Left lobe of liver (tissue), 2 donors: ENCODE data around the gene LRP1B. TPM values are rescaled to one million over a fixed set of nuclear protein-coding genes. Genes with fewer than 3 reads are reported as not detected.

ENCODE experiments used
- ATAC-seq: fragments of 200-7000 bp; cut with Tn5 transposase; one replicate; pipeline ENCODE4 v1.9.1; 2020; ENCODE audit warnings: mild to moderate bottlenecking, moderate library complexity
- DNase-seq: peaks from one replicate; pipeline ENCODE4 v3.0.0-alpha.2; 2020; ENCODE audit warnings: low spot score
- total RNA-seq: library from RNA; stranded (reverse); gene quantifications from one replicate; pipeline ENCODE4 v1.2.1, GENCODE V29; 2021
- donor health status: DM: no; HTN: no; CAD: no; lungs with moderate emphysema.
- donor health status: DM: no; HTN: yes; CAD: no.

Gene LRP1B
- total RNA-seq = 0.25 TPM

DNA sequence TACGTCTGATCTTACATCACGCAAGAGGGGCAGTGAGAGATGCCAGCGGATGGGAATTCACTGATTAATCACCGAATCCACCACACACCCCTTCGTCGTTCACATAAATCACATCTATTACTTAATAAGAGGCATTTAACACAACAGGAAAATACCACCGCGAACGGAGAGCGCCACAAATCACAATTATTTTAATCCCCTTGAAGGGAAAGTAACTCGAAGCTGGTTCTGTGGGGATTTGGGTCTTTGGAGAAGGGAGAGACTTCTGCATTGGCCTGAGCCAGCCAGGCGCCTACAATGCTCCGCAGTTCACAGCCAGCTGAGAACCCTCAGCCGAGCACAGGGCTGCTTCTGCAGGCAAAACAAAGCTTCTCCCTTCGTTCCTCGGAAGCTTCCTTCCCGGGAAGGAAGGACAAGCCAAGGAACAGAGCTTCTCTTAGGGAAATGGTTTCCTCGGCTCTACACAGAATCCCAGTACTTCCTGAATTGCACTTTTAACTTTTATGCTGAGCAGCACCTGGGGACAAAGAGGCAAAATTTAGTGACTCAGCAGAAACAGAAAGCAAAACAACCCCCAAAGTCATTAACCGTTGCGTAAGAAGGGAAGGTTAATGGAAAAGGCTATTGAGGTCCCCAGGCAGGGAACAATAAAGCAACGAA lies at the start of gene LRP1B:
TSS of gene LRP1B (minus strand) at position 7 of the 660 bp plus-strand sequence. CDS start 287 bp downstream, outside the sequence.
- DNase-seq = no peak
- ATAC-seq = peak; percentile 65

DNA sequence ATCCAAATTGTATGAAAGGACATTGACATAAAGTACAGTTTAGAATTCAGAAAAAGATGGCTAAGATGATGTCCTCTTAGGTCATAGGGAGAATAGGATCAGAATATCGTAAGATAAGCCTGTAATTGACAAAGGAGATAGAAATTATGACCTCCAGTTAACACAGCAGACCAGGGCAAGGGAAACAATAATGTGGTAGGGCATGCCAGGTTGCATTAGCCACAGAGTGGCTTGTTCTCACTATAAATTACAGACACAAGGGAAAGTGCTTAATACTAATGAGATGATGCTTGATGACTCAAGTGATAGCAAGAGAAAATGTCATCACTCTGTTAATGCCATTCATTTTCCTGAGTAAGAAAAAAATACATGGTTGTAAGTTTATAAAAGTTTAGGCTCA lies 48.9 kb upstream of the LRP1B start:
- ATAC-seq (no peak), DNase-seq (no peak)

DNA sequence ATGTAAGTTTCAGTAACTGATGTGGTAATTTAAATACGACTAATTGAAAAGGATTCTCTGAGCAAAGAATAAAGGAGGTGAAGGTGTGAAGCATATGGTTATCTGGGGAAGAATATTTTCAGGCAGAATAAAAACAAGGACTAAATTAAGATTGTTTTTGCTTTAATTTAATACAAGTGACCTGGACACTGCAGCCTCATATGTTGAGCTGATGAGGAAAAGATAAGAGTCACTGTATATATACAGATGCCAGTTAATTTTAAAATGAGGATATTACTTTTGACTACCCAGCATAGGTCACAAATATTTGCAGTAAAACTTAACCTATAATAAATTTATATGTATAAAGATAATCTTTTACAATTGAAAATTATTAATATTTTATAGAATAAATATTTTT lies 47.8 kb upstream of the LRP1B start:
- no peak for DNase-seq
- ATAC-seq = no peak

DNA sequence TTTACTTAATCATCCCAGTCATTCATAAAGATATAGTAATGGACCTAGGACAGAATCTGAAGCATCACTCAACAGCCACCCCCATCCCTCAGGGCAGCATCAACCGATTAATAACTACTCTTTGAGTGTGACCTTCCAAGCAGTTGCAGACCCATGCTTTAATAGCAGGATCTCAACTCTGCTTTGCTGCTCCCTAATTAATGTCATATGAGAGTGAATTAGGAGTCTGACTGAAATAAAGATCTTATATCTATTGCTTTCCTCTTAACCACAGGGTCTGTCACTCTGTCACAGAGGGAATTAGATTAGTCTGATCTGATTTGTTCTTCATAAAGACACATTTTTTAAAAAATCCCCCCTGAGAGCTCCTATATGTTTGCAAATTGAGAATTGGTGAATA lies 46.1 kb upstream of the LRP1B start:
- DNase-seq (no peak), ATAC-seq (no peak)

DNA sequence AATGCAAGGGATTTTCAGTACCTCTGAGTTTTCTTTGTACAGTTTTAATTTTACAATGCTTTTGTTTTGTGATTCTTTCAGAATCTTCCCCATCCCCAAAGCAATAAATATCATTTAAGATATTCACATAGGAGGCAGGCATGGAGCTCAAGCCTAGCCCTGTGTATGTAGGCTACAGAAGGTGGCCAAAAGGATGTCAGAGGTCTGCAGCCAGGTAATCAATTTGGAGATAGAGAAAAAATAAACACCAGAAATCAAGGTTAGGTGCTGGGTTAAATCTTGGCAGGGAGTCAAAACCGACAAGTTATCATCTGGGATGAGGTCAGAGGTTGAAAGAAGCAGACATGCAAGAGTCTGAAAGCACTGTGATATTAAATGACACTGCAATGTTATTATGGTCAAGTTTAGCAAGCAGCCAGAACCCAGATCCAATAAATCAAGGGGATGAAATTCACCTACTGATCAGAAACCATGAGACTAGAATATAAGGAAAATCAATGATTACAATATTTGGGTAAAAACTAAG lies 45.1 kb upstream of the LRP1B start:
- ATAC-seq (no peak), DNase-seq (no peak)

- ATAC-seq (no peak), DNase-seq (no peak)
These were observed 43.4 kb upstream of the LRP1B start for GRCh38 chr2:142174176-142174575.

DNA sequence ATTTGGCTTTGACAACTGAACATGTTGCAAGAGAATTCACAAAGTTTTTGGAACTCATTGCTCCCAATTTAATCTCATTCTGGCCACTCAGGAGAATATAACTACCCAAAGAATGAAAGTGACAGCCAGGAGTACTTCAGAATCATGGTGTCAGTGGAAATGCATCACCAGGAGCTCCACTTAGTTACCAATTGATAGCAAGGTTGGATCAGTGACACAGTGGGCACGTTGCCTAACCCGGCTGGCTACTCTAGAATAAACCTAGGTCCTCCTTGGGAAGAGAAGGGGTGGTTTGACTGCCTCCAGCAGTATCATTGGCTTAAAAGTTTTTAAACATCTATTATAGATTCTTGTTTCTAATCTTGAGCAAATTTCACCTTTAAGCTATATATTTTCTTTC lies 40.0 kb upstream of the LRP1B start:
- no peak for DNase-seq
- ATAC-seq = no peak

DNA sequence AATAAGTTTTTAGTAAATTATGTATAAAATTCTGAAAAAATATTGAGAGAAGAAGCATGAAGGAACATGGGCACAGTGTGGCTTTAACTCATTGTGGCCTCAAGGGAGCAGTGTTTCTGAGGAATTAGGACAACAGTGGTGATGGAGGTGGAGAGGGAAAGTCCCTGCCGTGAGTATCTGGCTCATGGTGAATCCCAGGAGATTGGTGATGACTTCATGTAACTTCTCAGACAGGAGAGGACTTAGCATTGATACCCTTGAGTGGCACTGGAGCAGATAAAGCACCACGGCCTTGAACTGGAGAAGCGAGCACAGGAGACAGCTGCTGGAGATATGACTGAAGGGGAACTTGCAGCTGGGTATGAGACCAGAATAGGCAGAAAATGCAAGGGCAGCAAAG lies 35.0 kb upstream of the LRP1B start:
- no peak for DNase-seq
- ATAC-seq = peak; percentile 58

DNA sequence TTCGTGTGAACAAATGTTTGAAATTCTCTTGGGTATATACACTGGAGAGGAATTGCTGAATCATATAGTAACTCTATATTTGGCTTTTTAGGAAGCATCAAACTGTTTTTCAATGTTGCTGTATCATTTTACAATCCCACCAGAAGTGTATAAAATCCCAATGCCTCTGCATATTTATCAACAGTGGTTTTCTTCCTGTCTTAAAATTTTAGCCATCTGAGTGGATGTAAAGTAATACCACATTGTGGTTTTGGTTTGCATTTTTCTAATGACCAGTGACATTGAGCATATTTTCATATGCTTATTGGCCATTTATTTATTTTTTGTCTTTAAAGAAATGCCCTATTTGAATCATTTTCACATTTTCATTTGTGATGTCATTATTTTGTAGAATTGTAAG lies 22.8 kb upstream of the LRP1B start:
- ATAC-seq (no peak), DNase-seq (no peak)

GRCh38 chr2:142150453-142150852 lies 19.6 kb upstream of the LRP1B start:
- ATAC-seq = no peak

GRCh38 chr2:142144547-142144946 lies 13.7 kb upstream of the LRP1B start:
- DNase-seq (no peak), ATAC-seq (no peak)

More at GRCh38 chr2:142150453-142150852, 19.6 kb upstream of the LRP1B start:
- DNase-seq = no peak

- no peak for ATAC-seq
- no peak for DNase-seq
These were observed 11.8 kb upstream of the LRP1B start for GRCh38 chr2:142142595-142142994.

- DNase-seq (no peak), ATAC-seq (peak; percentile 43)
These were observed 9.6 kb upstream of the LRP1B start for GRCh38 chr2:142140434-142140845.

- ATAC-seq (no peak), DNase-seq (no peak)
These were observed 8.6 kb upstream of the LRP1B start for GRCh38 chr2:142139384-142139783.

DNA sequence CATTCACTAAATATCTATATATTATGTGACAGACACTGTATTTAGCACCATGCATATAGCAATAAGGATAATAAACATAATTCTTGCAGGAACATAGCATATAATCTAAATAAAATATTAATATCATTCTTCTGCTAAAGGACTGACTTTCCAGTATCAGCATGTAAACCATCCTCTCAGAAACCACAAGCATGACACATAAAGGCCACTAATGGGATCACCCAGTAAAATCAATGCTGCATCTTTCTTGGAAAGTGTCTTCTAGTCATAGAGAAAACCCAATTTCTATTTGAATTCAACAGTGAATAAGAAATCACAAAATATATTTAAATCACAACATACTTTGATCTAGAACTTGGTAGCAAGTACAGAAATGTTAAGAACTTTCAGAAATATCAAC lies 5.8 kb upstream of the LRP1B start:
- DNase-seq (no peak), ATAC-seq (no peak)

- DNase-seq (no peak), ATAC-seq (no peak)
These were observed 4.1 kb upstream of the LRP1B start for GRCh38 chr2:142134911-142135310.

DNA sequence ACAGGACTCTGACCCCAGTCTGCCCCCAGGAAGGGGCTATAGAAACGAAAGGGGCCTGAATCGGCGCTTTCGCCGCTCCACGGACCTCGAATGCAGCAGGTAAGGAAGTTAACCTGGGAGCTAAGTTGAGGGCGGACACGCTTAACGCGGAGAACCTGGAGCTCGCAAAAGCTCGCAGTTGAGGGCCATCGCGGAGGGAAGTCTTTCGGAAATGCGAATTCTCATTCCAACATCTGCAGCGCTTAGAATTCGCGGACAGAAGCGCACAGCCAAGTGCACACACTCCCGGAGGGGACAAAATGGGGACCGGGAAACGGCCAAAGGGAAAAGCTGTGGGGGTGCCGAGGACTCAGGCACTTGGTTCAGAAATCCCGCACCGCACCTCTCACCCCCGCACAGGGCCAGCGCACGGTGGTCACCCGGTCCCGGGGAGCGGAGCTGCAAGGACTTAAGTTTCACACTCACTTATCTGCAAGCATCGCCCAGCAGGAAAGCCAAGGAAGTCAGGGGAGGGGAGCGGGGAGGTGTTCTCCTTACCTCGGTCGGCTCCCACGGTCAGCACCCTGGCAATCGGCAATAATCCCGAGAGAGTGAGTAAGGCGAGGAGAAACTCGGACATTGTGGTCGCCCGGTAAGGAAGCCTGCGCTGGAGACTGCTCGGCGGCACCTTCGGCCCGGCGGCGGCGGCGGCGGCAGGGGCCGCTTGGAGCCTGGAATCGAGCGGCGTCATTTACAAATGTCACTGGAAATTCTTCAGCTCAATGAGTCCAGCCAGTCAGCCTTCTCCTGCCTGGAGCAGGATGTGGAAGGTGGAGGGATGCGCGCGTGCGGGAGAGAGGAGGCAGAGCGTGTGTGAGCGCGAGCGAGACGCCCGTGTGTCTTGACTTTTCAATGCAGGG lies 456 bp downstream of the LRP1B start:
- peak; percentile 67 for DNase-seq

DNA sequence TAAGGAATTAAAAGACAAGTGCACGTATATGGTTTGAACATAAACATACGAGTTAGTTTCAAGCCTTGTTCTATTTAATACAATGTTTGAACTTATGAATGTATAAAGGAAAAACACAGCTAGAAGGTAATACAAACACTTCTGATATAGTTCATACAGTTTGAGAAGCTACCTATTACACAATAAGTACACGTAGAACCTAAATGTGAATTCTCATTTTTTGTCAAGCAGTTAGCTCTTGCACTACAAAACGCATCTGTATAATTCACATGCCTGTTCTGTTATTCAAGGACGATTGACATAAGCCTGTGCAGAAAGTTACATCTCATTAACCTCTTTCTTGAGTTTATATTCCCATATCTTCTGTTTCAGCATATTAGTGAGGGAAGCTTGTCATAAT lies 2.7 kb downstream of the LRP1B start:
- ATAC-seq (no peak), DNase-seq (no peak)

More for the DNA sequence above, 456 bp downstream of the LRP1B start:
- peak; percentile 88 for ATAC-seq

DNA sequence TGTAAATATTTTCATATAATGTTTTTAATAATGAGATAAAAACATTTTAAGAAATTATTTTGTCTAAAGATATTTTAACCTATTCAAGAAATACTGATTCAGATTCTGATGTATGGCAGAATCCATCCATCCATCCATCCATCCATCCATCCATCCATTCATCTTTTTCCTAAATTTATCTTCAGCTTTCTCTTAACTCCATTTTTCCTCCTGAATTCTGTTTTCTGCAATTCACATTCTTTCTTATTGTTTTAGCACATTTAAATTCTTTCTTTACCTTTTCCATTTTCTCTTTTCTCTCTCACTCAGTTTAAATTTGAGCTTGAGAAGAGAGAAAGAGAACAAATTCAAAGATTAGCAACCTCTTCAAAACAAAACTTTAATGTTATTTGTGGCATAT lies 3.6 kb downstream of the LRP1B start:
- ATAC-seq (no peak), DNase-seq (no peak)

GRCh38 chr2:142124706-142125105 lies 6.1 kb downstream of the LRP1B start:
- no peak for ATAC-seq
- DNase-seq = no peak

DNA sequence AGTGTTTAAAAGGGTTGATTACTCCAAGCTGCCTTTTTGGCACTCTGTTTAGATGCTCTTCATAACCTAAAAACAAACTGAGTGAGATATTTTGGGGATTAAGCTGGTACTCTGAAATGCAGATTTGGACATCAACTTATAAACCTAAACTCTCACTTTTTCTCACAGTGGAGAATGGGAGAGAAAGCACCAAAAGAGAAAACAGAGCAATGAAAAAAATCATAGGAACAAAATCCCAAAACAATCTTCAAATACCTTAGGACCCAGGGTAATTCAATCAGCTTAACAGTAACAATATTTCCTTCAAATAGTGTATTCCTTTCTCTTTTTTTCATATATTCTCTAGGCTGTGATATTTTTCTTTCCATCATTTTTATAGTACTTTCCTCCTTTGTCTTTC lies 11.5 kb downstream of the LRP1B start:
- DNase-seq (no peak), ATAC-seq (no peak)

DNA sequence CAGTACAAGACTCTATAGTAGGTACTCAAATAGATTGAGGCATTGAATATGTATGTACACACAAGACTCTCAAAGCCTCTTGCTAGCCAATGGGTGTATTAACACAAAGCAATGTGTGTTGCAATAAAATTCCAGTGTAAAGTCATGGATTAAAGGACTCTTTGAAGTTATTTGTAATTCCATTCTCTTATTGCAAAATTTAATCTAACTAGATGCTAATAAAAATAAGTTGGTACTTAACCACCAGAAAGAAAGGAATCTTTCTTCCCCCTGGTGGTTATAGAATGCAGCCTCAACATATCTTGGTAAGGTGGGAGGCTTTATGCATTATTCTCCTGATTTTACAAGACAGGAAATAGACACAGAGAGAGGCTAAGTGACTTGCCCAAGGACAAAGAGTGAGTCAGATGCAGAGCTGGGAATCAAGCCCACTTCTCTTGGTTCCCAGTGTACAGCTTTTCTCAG lies 18.0 kb downstream of the LRP1B start:
- DNase-seq = no peak
- no peak for ATAC-seq
